Measurements from ENCODE around the gene UBASH3B. TPM values are rescaled to one million over a fixed set of nuclear protein-coding genes. Genes with fewer than 3 reads are reported as not detected.

Gene UBASH3B
- total and polyA plus RNA-seq, 2 of the 13 experiments (the other 11 are each of a cell fraction or from before 2014, with no cell fraction given) = 4.4 to 7.6 TPM

DNA sequence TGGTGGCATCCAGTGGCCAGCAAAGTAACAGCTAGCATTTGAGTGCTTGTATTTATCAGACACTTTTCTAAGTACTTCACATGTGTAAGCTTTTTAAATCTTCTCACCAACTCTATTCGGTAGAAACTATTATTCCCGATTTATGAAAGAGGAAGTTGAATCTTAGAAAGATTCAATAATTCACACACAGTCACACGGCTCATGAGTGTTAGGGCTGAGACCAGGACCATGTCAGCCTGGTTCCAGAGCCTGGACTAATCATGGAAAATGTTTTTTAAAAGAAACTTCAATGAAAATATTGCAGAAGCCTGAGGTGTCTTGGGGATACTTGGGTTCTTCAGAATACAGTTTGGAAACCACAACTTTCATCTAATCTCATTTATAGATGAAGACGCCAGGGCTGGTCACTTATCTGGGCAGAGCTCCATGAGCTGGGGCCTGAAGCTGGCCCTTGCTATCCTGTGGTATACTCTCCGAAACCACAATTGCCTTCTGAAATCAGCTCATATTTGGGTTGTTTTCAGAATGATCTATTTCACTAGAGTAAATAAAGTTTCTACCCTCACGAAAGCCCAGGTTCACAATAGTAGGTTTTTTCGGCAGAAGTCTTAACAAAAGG is 178.4 kb downstream of the UBASH3B start:
- TF ChIP-seq ZFX (CRISPR knock-in tag; IDR thresholded peaks at IDR 0.05; ENCODE audit: low read depth) (no peak), PCBP2 (optimal IDR thresholded peaks at IDR 0.05; ENCODE audit: low read depth, low read length, poor library complexity, severe bottlenecking) (no peak), TRIM24 (CRISPR knock-in tag; IDR thresholded peaks at IDR 0.05) (no peak), HNF4A (CRISPR knock-in tag; IDR thresholded peaks at IDR 0.05) (no peak), MIXL1 (CRISPR knock-in tag; IDR thresholded peaks at IDR 0.05) (no peak), ZNF326 (CRISPR knock-in tag; IDR thresholded peaks at IDR 0.05; ENCODE audit: borderline replicate concordance) (no peak), YEATS4 (CRISPR knock-in tag; IDR thresholded peaks at IDR 0.05; ENCODE audit: borderline replicate concordance) (no peak), ZNF564 (CRISPR knock-in tag; IDR thresholded peaks at IDR 0.05) (no peak), SAFB2 (CRISPR knock-in tag; IDR thresholded peaks at IDR 0.05; ENCODE audit: borderline replicate concordance, low read depth) (no peak)
- TF ChIP-seq, protein P1, sequence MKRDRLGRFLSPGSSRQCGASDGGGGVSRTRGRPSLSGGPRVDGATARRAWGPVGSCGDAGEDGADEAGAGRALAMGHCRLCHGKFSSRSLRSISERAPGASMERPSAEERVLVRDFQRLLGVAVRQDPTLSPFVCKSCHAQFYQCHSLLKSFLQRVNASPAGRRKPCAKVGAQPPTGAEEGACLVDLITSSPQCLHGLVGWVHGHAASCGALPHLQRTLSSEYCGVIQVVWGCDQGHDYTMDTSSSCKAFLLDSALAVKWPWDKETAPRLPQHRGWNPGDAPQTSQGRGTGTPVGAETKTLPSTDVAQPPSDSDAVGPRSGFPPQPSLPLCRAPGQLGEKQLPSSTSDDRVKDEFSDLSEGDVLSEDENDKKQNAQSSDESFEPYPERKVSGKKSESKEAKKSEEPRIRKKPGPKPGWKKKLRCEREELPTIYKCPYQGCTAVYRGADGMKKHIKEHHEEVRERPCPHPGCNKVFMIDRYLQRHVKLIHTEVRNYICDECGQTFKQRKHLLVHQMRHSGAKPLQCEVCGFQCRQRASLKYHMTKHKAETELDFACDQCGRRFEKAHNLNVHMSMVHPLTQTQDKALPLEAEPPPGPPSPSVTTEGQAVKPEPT (CRISPR knock-in tag; IDR thresholded peaks at IDR 0.05; ENCODE audit: low read depth) = no peak
- TF ChIP-seq, protein P2, sequence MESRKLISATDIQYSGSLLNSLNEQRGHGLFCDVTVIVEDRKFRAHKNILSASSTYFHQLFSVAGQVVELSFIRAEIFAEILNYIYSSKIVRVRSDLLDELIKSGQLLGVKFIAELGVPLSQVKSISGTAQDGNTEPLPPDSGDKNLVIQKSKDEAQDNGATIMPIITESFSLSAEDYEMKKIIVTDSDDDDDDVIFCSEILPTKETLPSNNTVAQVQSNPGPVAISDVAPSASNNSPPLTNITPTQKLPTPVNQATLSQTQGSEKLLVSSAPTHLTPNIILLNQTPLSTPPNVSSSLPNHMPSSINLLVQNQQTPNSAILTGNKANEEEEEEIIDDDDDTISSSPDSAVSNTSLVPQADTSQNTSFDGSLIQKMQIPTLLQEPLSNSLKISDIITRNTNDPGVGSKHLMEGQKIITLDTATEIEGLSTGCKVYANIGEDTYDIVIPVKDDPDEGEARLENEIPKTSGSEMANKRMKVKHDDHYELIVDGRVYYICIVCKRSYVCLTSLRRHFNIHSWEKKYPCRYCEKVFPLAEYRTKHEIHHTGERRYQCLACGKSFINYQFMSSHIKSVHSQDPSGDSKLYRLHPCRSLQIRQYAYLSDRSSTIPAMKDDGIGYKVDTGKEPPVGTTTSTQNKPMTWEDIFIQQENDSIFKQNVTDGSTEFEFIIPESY (CRISPR knock-in tag; IDR thresholded peaks at IDR 0.05) = no peak
- TF ChIP-seq, protein P3, sequence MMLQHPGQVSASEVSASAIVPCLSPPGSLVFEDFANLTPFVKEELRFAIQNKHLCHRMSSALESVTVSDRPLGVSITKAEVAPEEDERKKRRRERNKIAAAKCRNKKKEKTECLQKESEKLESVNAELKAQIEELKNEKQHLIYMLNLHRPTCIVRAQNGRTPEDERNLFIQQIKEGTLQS (CRISPR knock-in tag; IDR thresholded peaks at IDR 0.05) = no peak
- TF ChIP-seq, protein P4, sequence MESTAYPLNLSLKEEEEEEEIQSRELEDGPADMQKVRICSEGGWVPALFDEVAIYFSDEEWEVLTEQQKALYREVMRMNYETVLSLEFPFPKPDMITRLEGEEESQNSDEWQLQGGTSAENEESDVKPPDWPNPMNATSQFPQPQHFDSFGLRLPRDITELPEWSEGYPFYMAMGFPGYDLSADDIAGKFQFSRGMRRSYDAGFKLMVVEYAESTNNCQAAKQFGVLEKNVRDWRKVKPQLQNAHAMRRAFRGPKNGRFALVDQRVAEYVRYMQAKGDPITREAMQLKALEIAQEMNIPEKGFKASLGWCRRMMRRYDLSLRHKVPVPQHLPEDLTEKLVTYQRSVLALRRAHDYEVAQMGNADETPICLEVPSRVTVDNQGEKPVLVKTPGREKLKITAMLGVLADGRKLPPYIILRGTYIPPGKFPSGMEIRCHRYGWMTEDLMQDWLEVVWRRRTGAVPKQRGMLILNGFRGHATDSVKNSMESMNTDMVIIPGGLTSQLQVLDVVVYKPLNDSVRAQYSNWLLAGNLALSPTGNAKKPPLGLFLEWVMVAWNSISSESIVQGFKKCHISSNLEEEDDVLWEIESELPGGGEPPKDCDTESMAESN (CRISPR knock-in tag; conservative IDR thresholded peaks at IDR 0.05) = no peak
- Histone ChIP-seq H3K27ac (ENCODE audit: extremely low read length, insufficient read depth, low read length) (no peak overlapping the region), H3K4me2 (ENCODE audit: low read depth, low read length) (no peak overlapping the region), H2AFZ (ENCODE audit: low read length) (no peak overlapping the region), H3K4me1 (ENCODE audit: insufficient read depth, low read length) (no peaks in the 10 kb centered on the region), H3K27me3 (ENCODE audit: control insufficient read depth in 1 of 2, insufficient read depth in 2 of 2, low read length in 2 of 2) (peaks cover 0 to 13% of the 10 kb centered on the region in 2 experiments; a peak in 1 of 5 replicates), H3K4me3 (replicated peaks in 1 of 3; ENCODE audit: insufficient read depth in 1 of 3, low read depth in 2 of 3, low read length in 3 of 3) (no peak overlapping the region), H3K36me3 (replicated peaks in 1 of 2; ENCODE audit: control insufficient read depth in 1 of 2, insufficient read depth in 2 of 2, low read length in 2 of 2) (no peaks in the 10 kb centered on the region), H3K79me2 (ENCODE audit: insufficient read depth, low read length) (no peaks in the 10 kb centered on the region), H3K9me3 (ENCODE audit: low read length) (no peaks in the 10 kb centered on the region), H3K9ac (ENCODE audit: insufficient read depth, low read depth, low read length) (no peak overlapping the region), H4K20me1 (ENCODE audit: insufficient read depth, low read length) (no peaks in the 10 kb centered on the region)
- CTCF ChIA-PET (ENCODE audit: low intra/inter-chr PET ratio, low total read pairs) = no interaction called here
- WGBS (ENCODE audit: low lambda C conversion rate) = 21% methylated on average over 7 of the region's 7 CpGs
- no TSS peak for BruUV-seq (replicated peaks)
- no peak for FAIRE-seq
- no peak for DNase-seq (ENCODE audit: low spot score)
- in situ Hi-C loops (cut with HindIII; ENCODE audit: extremely low pct_ligation_motif_present, low pct_unique_long_range_greater_than_20kb) (no loop called here), intact Hi-C loops (cut with micrococcal nuclease; ENCODE audit: unreplicated experiment) (no loop called here)
- POLR2A ChIA-PET = no interaction called here
- no peak for ATAC-seq

Measured in HepG2 (cell line).